Stimulated activated naive B cell treated with anti-CD40 and anti-IgM and Interleukin-4, amounts not matched to agents 10 μg/mL and 1 μg/mL and 100 μg/mL, for 72 hours (primary cell): ENCODE measurements around the gene OR1S2.

ENCODE experiments used
- ATAC-seq, 2 donors: fragments of 150-1000 bp; cut with Tn5 transposase; replicated peaks; 2 replicates each; pipeline ENCODE4 v1.10.0; 2021; ENCODE audit warnings: moderate library complexity in 1 of 2
- DNase-seq: peaks from one replicate; pipeline ENCODE4 v3.0.0; 2021
- H3K27ac Mint-ChIP-seq: one replicate; pipeline ENCODE4 v1.8.0; 2022; ENCODE audit warnings: mild to moderate bottlenecking, mixed read lengths
- H3K27me3 Mint-ChIP-seq, 2 donors: one replicate each; pipeline ENCODE4 v1.8.0; 2022; ENCODE audit warnings: mixed read lengths in 2 of 2
- H3K36me3 Mint-ChIP-seq, 2 donors: one replicate each; pipeline ENCODE4 v1.8.0; 2022; ENCODE audit warnings: mixed read lengths in 2 of 2, mild to moderate bottlenecking in 1 of 2
- H3K4me1 Mint-ChIP-seq, 2 donors: one replicate each; pipeline ENCODE4 v1.8.0; 2022; ENCODE audit warnings: mixed read lengths in 2 of 2, mild to moderate bottlenecking in 1 of 2
- H3K4me3 Mint-ChIP-seq, 2 donors: one replicate each; pipeline ENCODE4 v1.8.0; 2022; ENCODE audit warnings: mild to moderate bottlenecking in 2 of 2, mixed read lengths in 2 of 2, moderate library complexity in 1 of 2
- H3K9me3 Mint-ChIP-seq, 2 donors: one replicate each; pipeline ENCODE4 v1.8.0; 2022; ENCODE audit warnings: mixed read lengths in 2 of 2, mild to moderate bottlenecking in 1 of 2

The OR1S2 gene

GRCh38 chr11:58177409-58178054 is 26.4 kb downstream of the OR1S2 start:
- H3K36me3 Mint-ChIP-seq: no peaks in the 10 kb centered on the region
- no peaks in the 10 kb centered on the region for H3K4me1 Mint-ChIP-seq
- H3K9me3 Mint-ChIP-seq: no peaks in the 10 kb centered on the region
- DNase-seq (no peak), ATAC-seq (no peak)
- no peak overlapping the region for H3K27ac Mint-ChIP-seq
- H3K27me3 Mint-ChIP-seq: peaks cover 22 to 25% of the 10 kb centered on the region in 2 donors
- no peak overlapping the region for H3K4me3 Mint-ChIP-seq

- H3K4me3 Mint-ChIP-seq: no peak overlapping the region
- DNase-seq: no peak
- peaks cover 8 to 14% of the 10 kb centered on the region in 2 donors for H3K27me3 Mint-ChIP-seq
- no peaks in the 10 kb centered on the region for H3K36me3 Mint-ChIP-seq
- no peaks in the 10 kb centered on the region for H3K4me1 Mint-ChIP-seq
- peaks cover 0 to 4% of the 10 kb centered on the region in 2 donors for H3K9me3 Mint-ChIP-seq
- no peak overlapping the region for H3K27ac Mint-ChIP-seq
- ATAC-seq: no peak
These were observed 38.3 kb downstream of the OR1S2 start for GRCh38 chr11:58165504-58166106.

- peaks cover 2 to 4% of the 10 kb centered on the region in 2 donors for H3K9me3 Mint-ChIP-seq
- no peaks in the 10 kb centered on the region for H3K36me3 Mint-ChIP-seq
- H3K27ac Mint-ChIP-seq: no peak overlapping the region
- no peaks in the 10 kb centered on the region for H3K4me1 Mint-ChIP-seq
- no peak for DNase-seq
- H3K27me3 Mint-ChIP-seq: peaks cover 8 to 11% of the 10 kb centered on the region in 2 donors
- no peak overlapping the region for H3K4me3 Mint-ChIP-seq
- no peak for ATAC-seq
These were observed 39.0 kb downstream of the OR1S2 start for GRCh38 chr11:58164990-58165389.

GRCh38 chr11:58164389-58164788 is 39.6 kb downstream of the OR1S2 start:
- no peaks in the 10 kb centered on the region for H3K4me1 Mint-ChIP-seq
- no peak overlapping the region for H3K4me3 Mint-ChIP-seq
- peaks cover 2 to 4% of the 10 kb centered on the region in 2 donors for H3K9me3 Mint-ChIP-seq
- H3K27ac Mint-ChIP-seq: no peak overlapping the region
- no peak for DNase-seq
- no peaks in the 10 kb centered on the region for H3K36me3 Mint-ChIP-seq
- peaks cover 5 to 11% of the 10 kb centered on the region in 2 donors for H3K27me3 Mint-ChIP-seq
- ATAC-seq: no peak
